ENCODE data around the gene DUS1L. TPM values are rescaled to one million over a fixed set of nuclear protein-coding genes. Genes with fewer than 3 reads are reported as not detected.
A peak's percentile ranks its signal among the peaks of the same experiment; 100 is the strongest.
"Not testable (repeated sequence)": the region's sequence is repeated elsewhere in the genome, so short reads cannot be mapped to it uniquely, and the experiment has no call there.

Gene DUS1L
- total RNA-seq, 4 donors from 2014 or later, result 98.6 to 306 (median 132) TPM

DNA sequence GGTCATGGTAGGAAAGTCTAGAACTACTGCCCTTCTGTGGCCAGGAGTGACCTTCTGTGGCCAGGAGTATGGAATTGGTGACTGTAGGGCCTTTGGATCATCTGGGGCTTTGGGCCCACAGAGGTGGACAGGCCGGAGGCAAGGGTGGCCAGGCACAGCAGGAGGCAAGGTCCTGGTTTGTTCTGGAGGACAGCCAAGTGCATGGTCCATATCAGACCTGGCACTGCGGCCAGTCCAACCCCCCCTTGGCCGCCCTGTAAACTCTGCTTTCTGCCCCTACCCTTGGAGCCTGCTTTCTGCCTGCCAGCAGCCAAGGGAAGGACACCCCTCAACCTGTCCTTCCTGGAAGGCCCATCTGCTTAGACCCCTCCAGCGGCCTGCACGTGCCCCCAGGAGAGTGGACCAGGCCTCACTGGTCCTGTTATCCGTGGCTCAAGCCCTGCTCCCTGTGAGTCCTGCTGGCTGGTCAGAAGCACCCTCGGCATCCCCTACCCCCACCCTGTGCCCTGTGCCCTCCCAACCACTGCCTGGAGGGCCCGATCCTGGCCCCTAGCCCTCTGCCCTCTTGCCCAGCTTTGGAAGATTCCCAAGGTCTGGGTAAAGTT lies 25.8 kb downstream of the DUS1L start:
- no peak overlapping the region for H3K27ac ChIP-seq
- in situ Hi-C loops (cut with MboI; ENCODE audit: low pct_ligation_motif_present in 1 of 4, low pct_unique_long_range_greater_than_20kb in 1 of 4, low sequenced_read_pairs in 3 of 4), result loop anchor here in 3 of 4 donors (10.0 to 25.0 kb wide), 2 partner anchors 115 to 123 kb away; no protein-coding TSS in a partner anchor

DNA sequence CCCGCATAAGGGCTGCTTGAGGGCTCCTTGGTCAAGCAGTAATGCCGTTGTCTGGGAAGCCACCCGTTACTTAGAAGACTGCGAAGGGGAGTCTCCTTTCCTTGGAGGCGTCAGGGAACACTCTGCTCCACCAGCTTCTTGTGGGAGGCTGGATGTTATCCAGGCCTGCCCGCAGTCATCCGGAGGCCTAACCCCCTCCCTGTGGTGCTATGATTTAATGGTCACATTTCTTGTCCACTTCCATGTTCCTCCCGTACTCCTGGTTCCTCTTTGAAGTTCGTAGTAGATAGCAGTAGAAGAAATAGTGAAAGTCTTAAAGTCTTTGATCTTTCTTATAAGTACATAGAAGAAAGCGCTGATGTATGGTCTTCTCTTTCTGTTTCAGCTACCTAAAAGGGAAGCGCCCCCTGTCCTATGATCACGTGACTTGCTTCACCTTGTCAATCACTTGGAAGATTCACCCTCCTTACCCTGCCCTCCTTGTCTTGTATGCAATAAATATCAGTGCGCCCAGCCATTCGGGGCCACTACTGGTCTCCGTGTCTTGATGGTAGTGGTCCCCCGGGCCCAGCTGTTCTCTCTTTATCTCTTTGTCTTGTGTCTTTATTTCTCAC lies 26.7 kb downstream of the DUS1L start:
- H3K4me1 ChIP-seq, result peaks cover 8 to 17% (median 13%) of the 10 kb centered on the region in 4 donors
- DNase-seq; intact Hi-C loops (cut with DNase I; ENCODE audit: low total_unique reads); H3K27ac ChIP-seq; H3K27me3 ChIP-seq; H3K36me3 ChIP-seq; H3K4me3 ChIP-seq; H3K9me3 ChIP-seq: not testable (repeated sequence)
- 67 to 80% methylated on average over 8 to 16 of the region's 16 CpGs for WGBS, 2 donors (ENCODE audit: low coverage in 1 of 2)
- in situ Hi-C loops (cut with MboI; ENCODE audit: low pct_ligation_motif_present in 1 of 4, low pct_unique_long_range_greater_than_20kb in 1 of 4, low sequenced_read_pairs in 3 of 4), result loop anchor here in 3 of 4 donors (10.0 to 25.0 kb wide), 2 partner anchors 116 to 123 kb away; no protein-coding TSS in a partner anchor

More for the DNA sequence above, 25.8 kb downstream of the DUS1L start:
- TF ChIP-seq POLR2A (IDR thresholded peaks at IDR 0.05) (no peak), POLR2AphosphoS5 (IDR thresholded peaks at IDR 0.05) (no peak), EP300 (IDR thresholded peaks at IDR 0.05; ENCODE audit: low read depth) (no peak)
- TF ChIP-seq, protein P1, sequence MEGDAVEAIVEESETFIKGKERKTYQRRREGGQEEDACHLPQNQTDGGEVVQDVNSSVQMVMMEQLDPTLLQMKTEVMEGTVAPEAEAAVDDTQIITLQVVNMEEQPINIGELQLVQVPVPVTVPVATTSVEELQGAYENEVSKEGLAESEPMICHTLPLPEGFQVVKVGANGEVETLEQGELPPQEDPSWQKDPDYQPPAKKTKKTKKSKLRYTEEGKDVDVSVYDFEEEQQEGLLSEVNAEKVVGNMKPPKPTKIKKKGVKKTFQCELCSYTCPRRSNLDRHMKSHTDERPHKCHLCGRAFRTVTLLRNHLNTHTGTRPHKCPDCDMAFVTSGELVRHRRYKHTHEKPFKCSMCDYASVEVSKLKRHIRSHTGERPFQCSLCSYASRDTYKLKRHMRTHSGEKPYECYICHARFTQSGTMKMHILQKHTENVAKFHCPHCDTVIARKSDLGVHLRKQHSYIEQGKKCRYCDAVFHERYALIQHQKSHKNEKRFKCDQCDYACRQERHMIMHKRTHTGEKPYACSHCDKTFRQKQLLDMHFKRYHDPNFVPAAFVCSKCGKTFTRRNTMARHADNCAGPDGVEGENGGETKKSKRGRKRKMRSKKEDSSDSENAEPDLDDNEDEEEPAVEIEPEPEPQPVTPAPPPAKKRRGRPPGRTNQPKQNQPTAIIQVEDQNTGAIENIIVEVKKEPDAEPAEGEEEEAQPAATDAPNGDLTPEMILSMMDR (IDR thresholded peaks at IDR 0.05), result no peak
- Histone ChIP-seq H3K4me3 (no peak overlapping the region), H3K36me3 (no peaks in the 10 kb centered on the region), H3K9me3 (no peaks in the 10 kb centered on the region), H3K4me1 (peaks cover 8 to 17% (median 13%) of the 10 kb centered on the region in 4 donors), H3K27me3 (no peaks in the 10 kb centered on the region)
- WGBS, 2 donors (ENCODE audit: low coverage in 1 of 2), result 90% methylated on average over 2 to 8 of the region's 8 CpGs
- intact Hi-C loops (cut with DNase I; ENCODE audit: low total_unique reads), result no loop called here
- DNase-seq, result no peak

DNA sequence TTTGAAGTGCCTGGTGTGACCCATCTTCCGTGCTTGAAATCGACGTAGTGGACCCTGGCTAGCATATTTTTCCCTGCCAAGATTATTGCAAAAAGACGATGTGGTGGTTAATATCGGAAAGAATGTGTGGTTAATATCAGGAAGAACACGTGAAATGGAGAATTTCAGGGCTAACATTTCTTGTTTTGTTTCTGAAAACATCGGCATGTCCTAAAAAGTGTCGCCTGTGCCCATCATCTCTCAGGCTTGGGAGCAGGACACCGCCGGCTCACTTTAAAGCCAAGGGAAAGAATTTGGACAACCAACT lies 27.8 kb downstream of the DUS1L start:
- Histone ChIP-seq H3K4me3 (peak overlapping the region in 3 of 4 donors; percentile 8 to 71 (median 60)), H3K9me3 (no peaks in the 10 kb centered on the region), H3K27me3 (no peaks in the 10 kb centered on the region), H3K36me3 (no peaks in the 10 kb centered on the region), H3K4me1 (peaks cover 8 to 17% (median 13%) of the 10 kb centered on the region in 4 donors), H3K27ac (peak overlapping the region; percentile 90 to 99 (median 96))
- TF ChIP-seq POLR2A (IDR thresholded peaks at IDR 0.05), result no peak
- intact Hi-C loops (cut with DNase I; ENCODE audit: low total_unique reads) (no loop called here), in situ Hi-C loops (cut with MboI; ENCODE audit: low pct_ligation_motif_present in 1 of 4, low pct_unique_long_range_greater_than_20kb in 1 of 4, low sequenced_read_pairs in 3 of 4) (loop anchor here in 3 of 4 donors (10.0 to 25.0 kb wide), 2 partner anchors 117 to 124 kb away; no protein-coding TSS in a partner anchor)
- DNase-seq, result no peak
- 4 to 13% methylated on average over 3 to 10 of the region's 10 CpGs for WGBS, 2 donors (ENCODE audit: low coverage in 1 of 2)

DNA sequence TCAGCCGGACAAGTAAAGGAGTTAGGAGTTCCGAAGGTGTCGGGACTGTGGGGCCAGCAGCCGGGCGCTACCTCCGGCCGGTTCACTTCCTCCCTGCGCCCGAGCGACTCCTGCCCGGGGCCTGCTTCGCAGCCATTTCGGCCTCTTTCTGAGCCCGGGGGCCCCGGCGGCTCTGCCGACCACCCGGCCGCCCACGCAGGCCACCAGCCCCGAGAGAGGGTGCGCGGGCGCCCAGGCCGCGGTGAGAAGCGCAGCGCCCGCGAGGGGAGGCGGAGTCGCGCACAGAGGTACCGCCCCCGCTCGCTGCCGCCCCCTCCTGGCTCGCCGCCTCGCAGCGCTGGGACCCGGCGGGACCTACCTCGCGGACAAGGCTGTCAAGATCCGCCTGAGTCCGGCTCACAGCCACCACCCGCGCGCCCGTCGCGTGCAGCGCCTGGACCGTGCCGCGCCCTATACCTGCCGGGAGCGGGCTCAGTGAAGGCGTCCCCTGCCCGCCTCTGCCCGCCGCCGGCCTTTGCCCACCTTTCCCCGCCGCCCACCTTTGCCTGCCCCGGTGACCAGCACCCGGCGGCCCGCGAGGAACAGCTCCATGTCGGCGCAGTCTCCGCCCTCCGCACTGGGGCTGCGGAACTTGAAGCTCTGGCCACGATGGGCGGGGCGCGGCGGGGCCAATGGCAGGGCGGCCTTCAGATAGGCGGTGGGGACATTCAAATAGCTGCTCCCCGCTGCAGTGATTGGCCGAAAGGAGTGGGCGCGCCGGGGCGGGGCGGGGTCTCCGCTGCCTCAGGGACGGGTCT lies 28.3 kb downstream of the DUS1L start, which contains the start of gene DCXR:
Gene DCXR, minus strand, starts transcription at position 606 of the 797 bp plus-strand sequence. Its CDS starts 15 bp downstream, at position 591.
- WGBS, 2 donors (ENCODE audit: low coverage in 1 of 2), result 1% methylated on average over 69 of the region's 92 CpGs; no CpG with 5 or more reads in 1 of the 2 donors
- H3K4me3 ChIP-seq, result peak within 1 kb of the TSS; percentile 60 to 71 (median 65)
- intact Hi-C loops (cut with DNase I; ENCODE audit: low total_unique reads) (no loop called here), in situ Hi-C loops (cut with MboI; ENCODE audit: low pct_ligation_motif_present in 1 of 4, low pct_unique_long_range_greater_than_20kb in 1 of 4, low sequenced_read_pairs in 3 of 4) (loop anchor here in 3 of 4 donors (10.0 to 25.0 kb wide), 2 partner anchors 118 to 125 kb away; no protein-coding TSS in a partner anchor)
- H3K4me1 ChIP-seq, result peaks cover 8 to 18% (median 15%) of the 10 kb centered on the region in 4 donors
- TF ChIP-seq EP300 (IDR thresholded peaks at IDR 0.05; ENCODE audit: low read depth), result no peak
- TF ChIP-seq POLR2AphosphoS5 (IDR thresholded peaks at IDR 0.05), result peak; percentile 96 to 98 (median 98)
- TF ChIP-seq, protein P1 (IDR thresholded peaks at IDR 0.05), result peak; percentile 59 to 91 (median 79)
- TF ChIP-seq POLR2A (IDR thresholded peaks at IDR 0.05), result peak; percentile 93
- no peaks in the 10 kb centered on the region for H3K36me3 ChIP-seq
- H3K27ac ChIP-seq, result peak within 1 kb of the TSS; percentile 90 to 99 (median 96)
- peak; percentile 98 for DNase-seq
- H3K27me3 ChIP-seq, result peaks cover 4% of the 10 kb centered on the region
- H3K9me3 ChIP-seq, result no peaks in the 10 kb centered on the region
